ENCODE results near the gene PCSK5.

The PCSK5 gene

DNA sequence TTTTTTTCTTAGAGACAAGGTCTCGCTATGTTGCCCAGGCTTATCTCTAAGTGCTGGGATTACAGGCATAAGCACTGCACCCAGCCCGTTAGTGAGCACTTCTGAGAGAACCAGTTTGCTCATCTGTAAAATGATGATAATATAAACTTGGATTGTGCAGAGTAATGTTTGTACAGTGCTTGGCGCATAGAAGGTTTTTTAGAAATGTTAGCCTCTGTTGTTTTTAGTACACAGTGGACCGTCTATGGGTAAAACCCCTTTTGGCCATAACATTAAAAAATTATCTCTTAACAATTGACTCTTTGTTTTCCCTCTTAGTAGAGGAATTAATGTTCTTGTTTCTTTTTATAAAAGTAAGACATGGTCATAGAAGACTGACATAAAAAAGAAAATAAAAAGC is 202.1 kb downstream of the PCSK5 start:
- DNase-seq = no peak

GRCh38 chr9:76095585-76095984 is 205.1 kb downstream of the PCSK5 start:
- no peak for DNase-seq

DNA sequence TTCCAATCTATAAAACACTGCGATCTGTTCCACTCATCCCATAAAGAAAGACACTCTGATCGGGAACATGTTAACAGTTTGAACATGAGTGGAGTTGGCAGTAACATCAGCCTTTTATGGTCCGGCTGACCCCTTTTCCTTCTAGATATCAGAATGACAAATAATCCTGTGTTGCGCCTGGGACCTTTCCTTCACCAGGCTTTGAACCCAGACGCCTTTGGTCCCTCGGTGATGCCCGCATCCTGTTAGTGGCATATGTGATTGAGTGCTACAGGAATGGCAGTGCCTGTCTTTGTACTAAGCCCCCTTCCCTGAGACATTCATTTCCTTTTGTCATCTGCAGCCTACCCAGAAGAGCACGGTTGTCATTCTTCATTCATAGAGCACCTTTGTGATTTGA is 209.0 kb downstream of the PCSK5 start:
- DNase-seq = no peak

GRCh38 chr9:76101075-76101474 is 210.6 kb downstream of the PCSK5 start:
- DNase-seq = no peak

DNA sequence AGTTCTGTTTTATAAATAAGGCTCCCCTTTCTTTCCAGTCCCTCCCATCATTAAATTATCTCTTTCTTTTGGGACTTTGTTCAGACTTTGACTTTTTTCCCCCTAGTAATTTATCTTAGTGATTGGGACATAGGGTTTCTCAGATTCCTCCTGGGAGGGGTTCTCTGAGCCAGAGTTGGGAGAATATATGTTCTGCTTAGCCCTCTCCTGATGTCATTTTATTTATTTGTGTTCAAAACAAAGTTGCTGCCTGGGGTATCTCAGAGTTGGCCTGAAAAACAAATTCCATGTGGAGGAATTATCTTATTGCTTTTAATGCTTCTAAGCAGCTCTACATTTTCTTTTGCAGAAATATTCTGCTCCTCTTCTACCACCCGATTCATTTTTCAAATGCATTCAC is 211.0 kb downstream of the PCSK5 start:
- DNase-seq = no peak

DNA sequence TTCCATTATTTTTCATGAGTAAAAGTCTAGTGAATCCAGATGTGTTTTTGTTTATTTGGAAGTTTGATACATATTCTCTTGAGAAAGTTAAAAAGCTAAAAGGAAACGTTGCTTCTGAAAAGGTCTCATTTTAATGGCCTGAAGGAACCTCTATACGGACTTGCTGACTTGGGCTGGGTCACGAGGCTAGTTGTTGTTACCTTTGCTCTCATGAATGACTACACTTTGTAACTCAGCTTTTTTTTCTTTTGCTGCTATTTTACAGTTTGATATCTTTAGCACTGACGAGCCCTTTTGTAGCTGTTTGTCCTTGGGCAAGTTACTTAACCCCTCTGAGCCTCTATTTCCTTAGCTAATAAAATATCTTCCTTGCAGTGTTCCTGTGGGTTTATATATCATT is 211.5 kb downstream of the PCSK5 start:
- no peak for DNase-seq

- no peak for DNase-seq
These were observed 213.2 kb downstream of the PCSK5 start for GRCh38 chr9:76103531-76104315.

DNA sequence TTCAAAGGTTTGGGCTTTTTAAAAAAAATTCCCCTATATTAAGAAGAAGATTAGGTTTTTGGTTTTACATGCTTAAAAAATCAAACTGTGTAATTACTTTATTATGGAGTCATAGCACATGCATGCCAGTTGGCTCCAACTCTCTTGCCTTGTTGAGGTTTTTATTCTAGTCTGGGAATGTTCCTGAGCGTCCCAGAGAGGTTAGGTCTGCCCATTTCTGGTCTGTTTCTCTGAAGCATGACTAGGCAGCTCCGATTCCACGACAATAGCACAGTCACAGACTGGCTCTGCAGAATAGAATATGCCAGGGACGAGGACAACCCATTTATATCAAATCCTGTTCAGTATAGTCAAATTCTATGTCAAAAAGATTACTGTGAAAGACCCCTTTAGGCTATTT is 217.0 kb downstream of the PCSK5 start:
- DNase-seq = no peak

GRCh38 chr9:76109953-76110352 is 219.5 kb downstream of the PCSK5 start:
- DNase-seq = no peak

DNA sequence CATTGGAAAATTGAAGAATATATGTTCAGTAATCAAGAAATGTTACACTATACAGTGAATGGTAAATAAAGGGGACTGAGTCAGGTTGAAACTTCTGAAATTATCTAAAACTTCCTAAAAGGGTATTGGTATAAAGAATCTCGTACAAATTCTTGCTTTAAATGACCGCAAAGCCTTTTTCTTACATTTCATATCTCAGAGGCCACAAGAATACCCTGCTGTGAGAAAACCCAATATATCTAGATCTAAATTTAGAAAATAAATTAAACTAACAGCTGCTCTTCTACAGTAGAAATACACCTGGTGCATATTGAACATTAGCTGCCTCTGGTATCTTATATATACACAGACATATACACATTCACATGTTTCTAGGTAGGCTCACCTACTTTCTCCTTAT is 221.7 kb downstream of the PCSK5 start:
- DNase-seq = no peak

DNA sequence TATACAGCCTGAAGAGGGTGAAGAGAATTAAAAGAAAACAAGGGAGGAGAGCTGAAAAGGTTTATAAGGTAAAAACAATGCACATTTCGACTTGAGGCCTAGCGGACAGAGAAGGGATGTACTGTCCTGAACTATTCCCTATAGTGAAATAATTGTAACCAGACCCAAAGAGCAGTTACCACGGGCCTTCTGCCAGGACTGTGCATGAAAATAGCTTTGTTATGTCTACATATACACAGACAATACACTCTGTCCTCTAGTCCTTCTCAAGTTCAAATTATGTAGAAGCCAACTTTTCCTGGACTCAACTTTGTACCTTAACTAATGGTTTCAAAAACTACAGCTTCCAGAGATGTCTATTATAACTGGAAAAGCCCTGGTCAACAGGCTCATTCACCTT is 223.7 kb downstream of the PCSK5 start:
- DNase-seq = no peak

- no peak for DNase-seq
These were observed 224.9 kb downstream of the PCSK5 start for GRCh38 chr9:76115396-76115795.

DNA sequence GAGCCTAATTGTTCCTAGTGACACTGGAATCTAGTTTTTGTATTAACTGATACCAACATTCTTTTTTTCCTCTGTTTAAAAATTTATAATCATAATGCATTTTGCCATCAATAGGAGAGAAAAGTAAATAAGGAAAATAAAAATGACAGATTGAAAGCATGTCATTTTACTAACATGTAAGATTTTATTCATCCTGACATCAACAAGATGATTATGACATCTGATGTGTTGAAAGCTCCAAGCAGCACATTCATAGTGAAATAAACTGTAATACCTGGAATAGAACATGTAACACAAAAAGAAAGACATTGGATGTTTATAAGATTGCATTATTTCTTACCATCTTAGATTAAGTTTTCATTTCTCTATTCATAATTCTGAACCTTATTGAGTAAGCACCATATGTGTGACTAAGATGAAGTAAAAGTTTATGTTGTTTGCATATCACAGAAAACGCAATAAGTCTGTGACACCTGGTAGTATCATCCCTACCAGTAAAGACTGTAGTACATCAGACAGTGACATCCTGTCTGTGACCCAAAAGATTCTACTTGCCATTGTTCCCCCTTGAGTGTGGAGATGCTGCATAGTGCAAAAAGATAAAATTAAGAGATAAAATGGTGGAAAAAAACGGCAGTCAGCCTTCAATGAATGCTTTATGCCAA is 225.6 kb downstream of the PCSK5 start:
- no peak for DNase-seq

DNA sequence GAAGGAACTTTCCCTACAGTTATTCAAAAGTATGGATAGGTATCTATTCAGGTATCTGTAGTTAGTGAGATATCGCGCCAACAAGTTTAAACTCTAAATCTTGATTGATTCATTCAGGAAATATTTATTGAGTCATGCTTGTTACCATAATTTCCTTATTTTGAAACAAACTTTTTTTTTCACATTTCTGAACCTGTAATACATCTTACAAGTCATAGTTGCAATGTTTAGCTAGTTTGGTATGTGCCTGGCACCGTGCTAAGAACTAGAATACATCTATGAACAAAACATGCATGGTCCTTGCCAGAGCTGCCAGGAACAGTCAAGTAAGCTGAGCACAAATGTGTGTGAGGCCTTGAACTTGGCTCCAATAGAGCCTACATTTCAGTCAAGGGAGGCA is 226.4 kb downstream of the PCSK5 start:
- no peak for DNase-seq

GRCh38 chr9:76127637-76128036 is 237.2 kb downstream of the PCSK5 start:
- no peak for DNase-seq

DNA sequence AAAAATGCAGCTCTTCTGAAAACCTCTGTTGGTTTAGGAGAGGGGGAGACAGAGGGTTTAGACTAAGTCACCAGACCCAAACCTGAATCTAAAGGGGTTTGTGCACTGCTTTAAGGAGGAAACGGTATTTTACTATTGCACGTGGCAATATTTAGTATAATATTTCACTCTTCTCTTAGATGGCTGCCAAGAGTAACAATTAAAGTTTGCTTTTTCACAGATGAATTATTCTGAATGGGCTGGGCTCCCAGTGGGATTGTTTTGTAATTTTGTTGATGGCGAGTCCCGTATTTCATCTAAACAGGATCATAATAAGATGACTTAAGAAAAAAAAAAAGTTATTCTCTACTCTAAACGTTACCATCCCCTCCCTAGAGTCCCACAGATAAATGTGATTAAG is 245.4 kb downstream of the PCSK5 start:
- no peak for DNase-seq

DNA sequence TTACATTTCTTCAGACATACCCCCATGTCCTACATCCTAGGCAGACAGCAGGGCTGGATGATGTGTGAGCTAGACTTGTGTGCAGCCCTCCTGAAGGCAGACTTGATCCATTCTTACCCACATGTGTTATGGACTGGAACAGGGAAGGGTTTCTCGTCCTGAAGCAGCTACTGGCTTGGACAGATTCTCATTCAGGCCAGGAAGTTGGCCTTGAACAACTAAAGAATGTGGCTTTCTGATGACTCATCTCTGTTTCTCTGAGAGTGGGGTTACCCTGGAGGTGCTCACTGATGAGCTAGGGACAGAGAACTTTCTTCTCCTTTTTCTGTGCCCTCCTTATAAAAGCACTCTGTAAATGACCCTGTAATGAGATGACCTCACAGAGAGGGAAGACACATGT is 246.5 kb downstream of the PCSK5 start:
- DNase-seq = no peak

DNA sequence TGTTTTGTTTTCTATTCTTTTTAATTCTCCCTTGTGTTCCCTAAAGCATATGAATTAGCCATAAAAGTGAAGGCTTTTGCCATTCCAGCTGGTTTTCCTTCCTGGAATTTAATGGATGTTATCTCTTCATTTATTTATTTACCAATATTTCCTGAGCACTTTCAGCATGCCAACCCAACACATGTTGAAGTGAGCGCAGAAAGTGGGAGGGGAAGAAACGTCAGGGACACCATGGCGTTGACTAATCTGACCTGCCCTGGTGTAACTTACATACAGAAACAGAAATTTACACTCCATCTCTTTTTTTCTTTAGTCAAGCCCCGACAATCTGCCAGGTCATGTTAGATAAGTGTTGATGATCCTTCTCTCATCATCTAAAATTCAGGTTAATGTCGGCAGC is 247.5 kb downstream of the PCSK5 start:
- DNase-seq = no peak

GRCh38 chr9:76138360-76138759 is 247.9 kb downstream of the PCSK5 start:
- DNase-seq = no peak

GRCh38 chr9:76143834-76144233 is 253.4 kb downstream of the PCSK5 start:
- DNase-seq = no peak

GRCh38 chr9:76150013-76150412 is 259.5 kb downstream of the PCSK5 start:
- no peak for DNase-seq

DNA sequence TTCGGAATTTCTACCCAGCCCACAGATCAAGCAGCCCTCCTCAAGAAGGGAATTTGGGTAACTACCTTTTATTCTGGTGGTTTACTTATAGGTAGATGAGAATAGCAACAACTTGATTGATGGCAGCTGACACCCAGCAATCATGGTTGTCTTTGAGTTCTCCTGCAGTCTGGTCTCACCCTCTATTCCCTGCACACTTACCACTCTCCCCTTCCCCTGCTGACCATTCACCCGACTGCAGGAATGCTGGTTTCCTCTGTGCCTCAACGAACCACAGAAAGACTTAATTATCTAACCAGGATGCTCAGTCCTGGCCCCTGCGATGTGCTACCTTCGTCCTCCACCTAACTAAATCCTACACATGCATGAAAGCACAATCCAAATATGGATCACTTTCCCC is 260.8 kb downstream of the PCSK5 start:
- DNase-seq = no peak

DNA sequence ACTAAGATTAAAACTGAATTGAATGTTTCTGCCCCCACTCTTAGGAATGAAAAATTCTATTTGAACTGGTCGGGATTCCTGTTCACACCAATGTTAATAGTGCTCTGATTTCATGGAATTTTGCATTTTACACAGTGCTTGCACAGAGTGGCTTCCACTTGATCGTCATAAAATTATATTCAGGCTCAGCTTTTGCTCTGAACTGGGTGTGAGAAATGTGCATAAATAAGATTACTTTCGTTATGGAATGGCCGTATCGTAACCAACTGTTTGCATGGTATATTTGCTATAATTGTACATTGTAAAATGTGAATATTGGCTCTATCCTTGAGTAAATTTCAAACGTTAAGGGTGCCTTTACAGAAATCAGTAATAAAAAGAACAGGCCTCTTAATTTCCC is 262.9 kb downstream of the PCSK5 start:
- no peak for DNase-seq

DNA sequence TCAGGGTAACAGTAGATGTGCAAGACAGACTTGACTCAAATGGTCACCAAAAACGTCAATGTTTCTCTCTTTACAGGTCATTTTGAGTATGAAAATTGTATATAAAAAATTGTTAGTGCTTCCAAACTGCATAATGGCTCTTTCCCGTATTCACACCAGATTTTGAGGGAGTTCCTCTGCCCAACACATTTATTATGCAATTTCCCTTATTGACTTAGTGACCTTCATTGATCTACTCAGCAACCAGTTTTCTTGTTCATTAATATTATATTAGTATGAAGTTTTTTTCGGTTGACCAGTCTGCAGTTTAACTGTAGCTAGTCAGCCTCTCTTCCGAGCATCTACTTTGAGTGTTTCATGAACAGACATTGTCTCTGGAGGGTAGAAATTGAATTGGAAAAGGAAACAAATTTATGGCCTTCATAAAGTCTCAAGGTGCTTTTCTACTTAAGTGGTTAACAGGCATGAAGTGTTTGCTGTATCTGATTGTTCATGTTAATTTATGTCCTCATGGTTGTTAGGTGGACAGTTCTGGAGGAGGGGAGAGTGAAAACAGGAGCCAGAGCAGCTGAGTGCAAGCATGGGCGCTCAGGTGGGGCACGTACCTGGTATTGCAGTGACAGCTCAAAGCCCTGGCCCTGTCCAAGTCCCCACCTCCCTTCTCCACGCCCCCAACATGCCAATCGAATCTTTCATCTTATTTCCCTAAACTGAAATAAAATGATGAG is 263.6 kb downstream of the PCSK5 start:
- DNase-seq = no peak
